Neuronal stem cell (in vitro differentiated cells): Measurements from ENCODE around the gene ARHGEF10L.

Experiments used
- DNase-seq: peaks from one replicate; pipeline ENCODE4 v3.0.0-alpha.2; 2013; ENCODE audit warnings: low spot score
- H2AFZ ChIP-seq: one replicate; pipeline ENCODE4 v1.6.1; 2013; ENCODE audit warnings: mild to moderate bottlenecking, low read length, inconsistent platforms
- H2AK5ac ChIP-seq: 2 replicates; pipeline ENCODE4 v1.6.1; 2013; ENCODE audit warnings: low read depth, mild to moderate bottlenecking, inconsistent platforms, low read length, moderate library complexity, mixed read lengths
- H2BK120ac ChIP-seq: 2 replicates; pipeline ENCODE4 v1.6.1; 2013; ENCODE audit warnings: low read depth, mild to moderate bottlenecking, inconsistent platforms, low read length, moderate library complexity, mixed read lengths
- H2BK12ac ChIP-seq: one replicate; pipeline ENCODE4 v1.6.1; 2013; ENCODE audit warnings: low read length, inconsistent platforms
- H2BK15ac ChIP-seq: 2 replicates; pipeline ENCODE4 v1.6.1; 2013; ENCODE audit warnings: mild to moderate bottlenecking, low read length, inconsistent platforms, mixed read lengths
- H2BK5ac ChIP-seq: one replicate; pipeline ENCODE4 v1.6.1; 2013; ENCODE audit warnings: inconsistent platforms, mild to moderate bottlenecking, low read length, moderate library complexity
- H3K14ac ChIP-seq: one replicate; pipeline ENCODE4 v1.6.1; 2013; ENCODE audit warnings: low read length, inconsistent platforms
- H3K18ac ChIP-seq: 2 replicates; pipeline ENCODE4 v1.6.1; 2013; ENCODE audit warnings: low read length, inconsistent platforms
- H3K23ac ChIP-seq: 2 replicates; pipeline ENCODE4 v1.6.1; 2013; ENCODE audit warnings: low read depth, mild to moderate bottlenecking, mixed read lengths, low read length, inconsistent platforms; ENCODE audit not compliant: poor library complexity
- H3K27ac ChIP-seq: replicated peaks from 3 replicates; pipeline ENCODE4 v1.5.1; 2013; ENCODE audit warnings: low read length, inconsistent platforms
- H3K27me3 ChIP-seq, 3 experiments: 2 replicates each; pipeline ENCODE4 v1.6.1; 2013; ENCODE audit warnings: low read length in 3 of 3, mild to moderate bottlenecking in 2 of 3, inconsistent platforms in 1 of 3, low read depth in 1 of 3, mixed read lengths in 1 of 3, moderate library complexity in 1 of 3; ENCODE audit not compliant: control insufficient read depth in 3 of 3, insufficient read depth in 3 of 3
- H3K36me3 ChIP-seq, 2 donors: replicated peaks in 1 of 2; 2 replicates each; pipeline ENCODE4 v1.6.1; 2013; ENCODE audit warnings: low read length in 2 of 2; ENCODE audit not compliant: control insufficient read depth in 2 of 2, insufficient read depth in 2 of 2
- H3K4ac ChIP-seq: 2 replicates; pipeline ENCODE4 v1.6.1; 2013; ENCODE audit warnings: inconsistent platforms, mild to moderate bottlenecking, low read length, moderate library complexity
- H3K4me1 ChIP-seq, 2 donors: 1 replicate in 1 of 2; 2 replicates in 1 of 2; pipeline ENCODE4 v1.6.1; 2013; ENCODE audit warnings: low read length in 2 of 2, low read depth in 1 of 2; ENCODE audit not compliant: control insufficient read depth in 2 of 2, insufficient read depth in 1 of 2
- H3K4me2 ChIP-seq: one replicate; pipeline ENCODE4 v1.6.1; 2013; ENCODE audit warnings: mild to moderate bottlenecking, low read length, inconsistent platforms; ENCODE audit not compliant: insufficient read depth, poor library complexity, severe bottlenecking
- H3K4me3 ChIP-seq, 2 donors: 2 replicates each; pipeline ENCODE4 v1.5.1; 2013; ENCODE audit warnings: low read length in 2 of 2, mild to moderate bottlenecking in 2 of 2, inconsistent platforms in 1 of 2, moderate library complexity in 1 of 2
- H3K79me1 ChIP-seq: one replicate; pipeline ENCODE4 v1.6.1; 2013; ENCODE audit warnings: low read depth, mild to moderate bottlenecking, inconsistent platforms, low read length, moderate library complexity
- H3K9ac ChIP-seq: one replicate; pipeline ENCODE4 v1.6.1; 2013; ENCODE audit warnings: mild to moderate bottlenecking, low read depth, low read length, inconsistent platforms; ENCODE audit not compliant: poor library complexity
- H3K9me3 ChIP-seq, 2 donors: replicated peaks in 1 of 2; 2 replicates each; pipeline versions ENCODE3 to v1.6.1; 2013; ENCODE audit warnings: low read length in 2 of 2, mild to moderate bottlenecking in 2 of 2, inconsistent platforms in 1 of 2, low read depth in 1 of 2, mixed read lengths in 1 of 2, moderate library complexity in 1 of 2; ENCODE audit not compliant: control insufficient read depth in 2 of 2, insufficient read depth in 1 of 2
- H4K8ac ChIP-seq: one replicate; pipeline ENCODE4 v1.6.1; 2013; ENCODE audit warnings: low read depth, mild to moderate bottlenecking, inconsistent platforms, low read length, moderate library complexity
- H4K91ac ChIP-seq: one replicate; pipeline ENCODE4 v1.6.1; 2013; ENCODE audit warnings: low read length, low read depth, mild to moderate bottlenecking, inconsistent platforms; ENCODE audit not compliant: poor library complexity
- WGBS, 2 donors: extraction: QIAGEN DNeasy Blood & Tissue Kit; methylation state at CpG; one replicate each; pipeline ENCODE4 v1.1.7; 2013; ENCODE audit warnings: missing lambda C conversion rate in 2 of 2, mixed read lengths in 1 of 2; ENCODE audit not compliant: insufficient read length in 2 of 2, insufficient replicate concordance in 1 of 2; ENCODE audit errors: extremely low coverage in 2 of 2; 5-methylcytosine and 5-hydroxymethylcytosine counted together

ARHGEF10L gene

DNA sequence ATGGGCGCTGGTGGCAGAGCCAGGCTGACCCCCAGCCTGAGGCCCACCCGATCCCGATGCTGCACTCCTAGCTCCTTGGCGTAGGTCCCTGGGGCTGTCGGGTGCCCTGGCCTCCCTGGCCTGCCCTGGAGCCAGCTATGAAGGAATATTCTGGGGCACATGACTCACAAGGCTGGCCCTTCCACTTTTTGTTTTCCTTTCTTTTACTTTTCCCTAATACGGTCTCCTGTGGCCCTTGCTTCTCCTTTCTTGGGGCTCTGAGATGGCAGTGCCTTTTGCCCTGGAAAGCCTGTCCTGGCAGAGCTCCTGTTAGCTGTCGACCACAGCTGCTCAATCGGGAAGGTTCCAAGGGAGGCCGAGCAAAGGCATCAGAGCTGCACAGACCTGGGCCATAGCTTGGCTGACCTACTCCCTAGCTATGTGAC is 22.1 kb downstream of the ARHGEF10L start:
- Histone ChIP-seq H2BK5ac (no peak overlapping the region), H2BK15ac (no peak overlapping the region), H3K4ac (no peak overlapping the region), H3K4me2 (no peak overlapping the region), H2BK120ac (no peak overlapping the region), H3K4me3 (no peak overlapping the region), H3K18ac (no peak overlapping the region), H3K9me3 (no peaks in the 10 kb centered on the region), H3K79me1 (peaks cover 9% of the 10 kb centered on the region), H3K4me1 (peaks cover 30% of the 10 kb centered on the region in 2 donors), H3K27me3 (no peaks in the 10 kb centered on the region), H3K27ac (no peak overlapping the region), H4K8ac (no peak overlapping the region), H4K91ac (no peak overlapping the region), H3K14ac (no peak overlapping the region), H3K36me3 (no peaks in the 10 kb centered on the region), H2AFZ (no peak overlapping the region), H3K9ac (no peak overlapping the region), H2AK5ac (no peak overlapping the region), H2BK12ac (no peak overlapping the region), H3K23ac (no peak overlapping the region)
- WGBS, 2 donors = no CpG with 5 or more reads among the region's 9 CpGs
- no peak for DNase-seq

DNA sequence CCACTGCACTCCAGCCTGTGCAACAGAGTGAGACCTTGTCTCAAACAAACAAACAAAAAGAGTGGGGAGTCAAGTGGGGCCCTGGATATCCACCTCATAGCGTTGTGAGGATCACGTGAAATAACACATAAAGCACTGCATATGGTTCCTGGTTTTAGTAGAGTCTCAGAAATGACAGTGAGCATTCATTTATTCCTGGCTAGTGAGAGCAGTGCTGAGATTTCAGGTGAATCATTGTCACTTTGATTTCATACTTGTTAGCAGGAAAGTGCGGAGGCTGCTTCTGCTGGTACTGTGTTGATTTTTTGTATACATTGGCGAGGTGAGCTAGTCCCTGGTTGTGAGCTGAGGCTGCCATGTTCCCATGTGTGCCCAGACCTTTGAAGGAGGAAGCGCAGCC is 22.9 kb downstream of the ARHGEF10L start:
- H3K27me3 ChIP-seq = no peaks in the 10 kb centered on the region

DNA sequence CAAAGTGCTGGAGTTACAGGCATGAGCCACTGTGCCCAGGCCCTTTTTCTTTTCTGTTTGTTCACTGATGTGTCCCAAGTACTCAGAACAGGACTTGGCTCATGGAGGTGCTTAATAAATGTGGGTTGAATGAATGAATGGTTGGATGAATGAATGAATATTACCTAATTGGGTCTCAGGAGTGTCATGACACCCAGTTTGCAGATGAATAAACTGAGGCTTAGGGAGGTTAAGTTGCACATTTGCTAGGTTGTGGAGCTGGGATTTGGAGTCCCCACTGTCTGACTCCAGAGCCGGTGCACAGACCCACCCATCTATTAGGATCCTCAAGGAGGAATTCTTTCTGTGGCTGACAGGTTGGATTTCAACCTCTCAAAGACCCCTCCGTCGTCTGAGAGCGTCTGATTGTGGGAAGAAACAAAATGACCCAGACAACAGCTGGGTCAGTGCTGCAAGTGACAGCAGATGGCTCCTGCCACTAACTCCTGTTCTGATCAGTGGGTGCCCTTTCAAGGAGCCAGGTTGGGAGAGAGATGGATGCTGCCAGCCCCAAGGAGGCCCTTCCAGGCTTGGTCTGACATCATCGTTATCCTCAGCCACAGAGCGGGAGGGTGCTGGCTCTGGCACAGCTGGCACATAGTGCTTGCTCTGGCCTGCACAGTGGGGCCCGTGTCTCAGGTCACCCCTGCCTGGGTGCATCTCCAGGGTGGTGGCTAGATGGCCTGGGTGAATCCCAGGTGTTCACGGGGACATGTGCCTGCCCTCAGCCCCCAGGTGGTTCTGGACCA is 24.2 kb downstream of the ARHGEF10L start:
- H2BK15ac ChIP-seq = no peak overlapping the region
- no peak overlapping the region for H2AFZ ChIP-seq
- no peak overlapping the region for H4K8ac ChIP-seq
- no peak overlapping the region for H2BK120ac ChIP-seq
- no peak overlapping the region for H3K27ac ChIP-seq
- peaks cover 33 to 34% of the 10 kb centered on the region in 2 donors for H3K4me1 ChIP-seq
- peaks cover 9% of the 10 kb centered on the region for H3K79me1 ChIP-seq
- no peak for DNase-seq
- H2BK12ac ChIP-seq = no peak overlapping the region
- H2BK5ac ChIP-seq = no peak overlapping the region
- H3K4me3 ChIP-seq = peak overlapping the region in 1 of 2 donors; percentile 33
- no peak overlapping the region for H4K91ac ChIP-seq
- H3K18ac ChIP-seq = peak overlapping the region; percentile 60
- WGBS, 2 donors = no CpG with 5 or more reads among the region's 8 CpGs
- H3K4ac ChIP-seq = no peak overlapping the region
- no peak overlapping the region for H3K4me2 ChIP-seq
- H2AK5ac ChIP-seq = no peak overlapping the region
- no peaks in the 10 kb centered on the region for H3K9me3 ChIP-seq
- no peak overlapping the region for H3K9ac ChIP-seq
- H3K14ac ChIP-seq = no peak overlapping the region
- H3K36me3 ChIP-seq = no peaks in the 10 kb centered on the region
- H3K27me3 ChIP-seq = no peaks in the 10 kb centered on the region
- H3K23ac ChIP-seq = peak overlapping the region; percentile 26

More for the DNA sequence above, 22.9 kb downstream of the ARHGEF10L start:
- no peak overlapping the region for H2AFZ ChIP-seq
- H3K4me3 ChIP-seq = no peak overlapping the region
- no peak overlapping the region for H3K14ac ChIP-seq
- H3K36me3 ChIP-seq = no peaks in the 10 kb centered on the region
- H3K18ac ChIP-seq = peak overlapping the region; percentile 15
- WGBS, 2 donors = no CpG with 5 or more reads among the region's 5 CpGs
- no peak overlapping the region for H3K4ac ChIP-seq
- H4K91ac ChIP-seq = no peak overlapping the region
- no peak for DNase-seq
- no peak overlapping the region for H2BK5ac ChIP-seq
- H3K4me1 ChIP-seq = peaks cover 30 to 31% of the 10 kb centered on the region in 2 donors
- H3K9me3 ChIP-seq = no peaks in the 10 kb centered on the region
- no peak overlapping the region for H2BK120ac ChIP-seq
- H4K8ac ChIP-seq = no peak overlapping the region
- peaks cover 9% of the 10 kb centered on the region for H3K79me1 ChIP-seq
- no peak overlapping the region for H3K27ac ChIP-seq
- no peak overlapping the region for H3K4me2 ChIP-seq
- H3K9ac ChIP-seq = no peak overlapping the region
- H2BK15ac ChIP-seq = no peak overlapping the region
- H2BK12ac ChIP-seq = no peak overlapping the region
- no peak overlapping the region for H3K23ac ChIP-seq
- no peak overlapping the region for H2AK5ac ChIP-seq

DNA sequence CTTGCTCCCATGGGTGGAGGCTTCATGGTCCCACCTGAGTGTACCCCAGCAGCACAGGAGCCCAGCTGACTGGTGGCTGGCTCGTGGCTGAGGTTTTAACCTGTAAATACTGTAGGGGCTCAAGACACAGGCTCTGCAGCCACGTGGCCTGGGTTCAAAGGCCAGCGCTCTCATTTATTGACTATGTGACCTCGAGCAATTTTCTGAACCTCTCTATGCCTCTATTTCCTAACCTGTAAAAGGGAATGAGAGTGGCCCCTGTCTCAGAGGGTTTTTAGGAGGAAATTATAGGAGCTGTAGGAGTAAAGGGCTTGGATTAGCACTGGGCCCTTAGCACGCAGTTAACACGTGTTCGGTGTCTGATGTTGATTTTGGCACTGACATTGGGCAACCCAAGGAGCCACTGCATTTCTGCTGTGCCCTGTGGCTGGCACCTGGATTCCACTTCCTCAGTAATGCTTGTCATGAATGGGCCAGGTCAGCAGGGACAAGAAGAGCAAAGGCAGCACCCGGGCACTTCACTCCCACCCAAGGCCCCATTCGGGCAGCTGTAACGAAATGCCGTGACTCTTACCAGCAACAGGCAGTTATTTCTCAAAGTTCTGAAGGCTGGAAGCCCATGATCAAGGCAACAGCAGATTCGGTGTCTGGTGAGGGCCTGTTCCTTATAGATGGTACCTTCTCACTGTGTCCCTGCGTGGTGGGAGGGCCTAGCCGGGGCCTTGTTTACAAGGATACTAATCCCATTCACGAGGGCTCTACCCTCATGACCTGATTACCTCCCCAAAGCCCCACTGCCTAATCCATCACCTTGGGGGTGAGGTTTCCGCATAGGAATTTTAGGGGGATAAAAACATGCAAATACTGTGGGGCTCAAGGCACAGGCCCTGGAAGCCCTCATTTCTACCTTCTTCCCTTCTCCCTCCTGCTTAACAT is 25.2 kb downstream of the ARHGEF10L start:
- H2AK5ac ChIP-seq = no peak overlapping the region
- H3K36me3 ChIP-seq = no peaks in the 10 kb centered on the region
- no peak overlapping the region for H2BK5ac ChIP-seq
- H3K4me2 ChIP-seq = peak overlapping the region; percentile 36
- no peak overlapping the region for H3K4ac ChIP-seq
- H2AFZ ChIP-seq = peak overlapping the region; percentile 30
- H3K9ac ChIP-seq = no peak overlapping the region
- no peak overlapping the region for H3K23ac ChIP-seq
- no peak overlapping the region for H3K14ac ChIP-seq
- no peak overlapping the region for H2BK12ac ChIP-seq
- H3K27me3 ChIP-seq = no peaks in the 10 kb centered on the region
- H2BK120ac ChIP-seq = no peak overlapping the region
- WGBS, 2 donors = no CpG with 5 or more reads among the region's 16 CpGs
- H2BK15ac ChIP-seq = no peak overlapping the region
- peak overlapping the region in 1 of 2 donors; percentile 23 for H3K4me3 ChIP-seq
- H3K27ac ChIP-seq = peak overlapping the region; percentile 45
- H3K9me3 ChIP-seq = no peaks in the 10 kb centered on the region
- H3K18ac ChIP-seq = peak overlapping the region; percentile 24
- H4K91ac ChIP-seq = no peak overlapping the region
- H3K4me1 ChIP-seq = peaks cover 34 to 43% of the 10 kb centered on the region in 2 donors
- H4K8ac ChIP-seq = no peak overlapping the region
- DNase-seq = no peak
- H3K79me1 ChIP-seq = peaks cover 8% of the 10 kb centered on the region
